Hepatic stellate cell (primary cell): ENCODE measurements around the gene A1BG.
A peak's percentile ranks its signal among the peaks of the same experiment; 100 is the strongest.

ENCODE experiments used
- DNase-seq: peaks from one replicate; pipeline ENCODE4 v3.0.0; 2011; ENCODE audit warnings: low spot score

Gene A1BG

GRCh38 chr19:58352760-58353671 is at the start of gene A1BG:
TSS of gene A1BG (minus strand) at chr19:58353492. CDS start at chr19:58353437, 55 bp downstream.
- no peak for DNase-seq

- no peak for DNase-seq
Measured at GRCh38 chr19:58401840-58402421, 48.6 kb upstream of the A1BG start.

- peak; percentile 100 for DNase-seq
Measured at GRCh38 chr19:58400916-58401839, 47.9 kb upstream of the A1BG start.

GRCh38 chr19:58400316-58400915 is 47.1 kb upstream of the A1BG start:
- DNase-seq: no peak

GRCh38 chr19:58399903-58400302 is 46.6 kb upstream of the A1BG start:
- DNase-seq: no peak

GRCh38 chr19:58398545-58398944 is 45.3 kb upstream of the A1BG start:
- DNase-seq: no peak

- no peak for DNase-seq
Measured at GRCh38 chr19:58398087-58398486, 44.8 kb upstream of the A1BG start.

GRCh38 chr19:58397533-58398037 is 44.3 kb upstream of the A1BG start:
- no peak for DNase-seq

- no peak for DNase-seq
Measured at GRCh38 chr19:58396691-58397532, 43.6 kb upstream of the A1BG start.

GRCh38 chr19:58395979-58396627 is 42.8 kb upstream of the A1BG start:
- DNase-seq: no peak

GRCh38 chr19:58395220-58395978 is 42.1 kb upstream of the A1BG start, which contains the start of gene RNF225:
TSS of gene RNF225 (plus strand) at chr19:58395656. CDS start at chr19:58396090, 434 bp downstream.
- no peak for DNase-seq

- no peak for DNase-seq
Measured at GRCh38 chr19:58394821-58395219, 41.5 kb upstream of the A1BG start.

GRCh38 chr19:58393725-58394033 is 40.4 kb upstream of the A1BG start:
- no peak for DNase-seq

- no peak for DNase-seq
Measured at GRCh38 chr19:58392945-58393724, 39.8 kb upstream of the A1BG start.

- no peak for DNase-seq
Measured at GRCh38 chr19:58388175-58388526, 34.9 kb upstream of the A1BG start.

- no peak for DNase-seq
Measured at GRCh38 chr19:58387338-58388174, 34.3 kb upstream of the A1BG start.

GRCh38 chr19:58386576-58387337 is 33.5 kb upstream of the A1BG start, which contains the start of gene RPS5:
TSS of gene RPS5 (plus strand) at chr19:58387269. CDS start at chr19:58388138, 869 bp downstream.
- peak; percentile 100 for DNase-seq
